DMS 273 treated with DMSO at 0.1 percent for 48 hours (cell line): ENCODE data around the gene PARN.
"Not testable (repeated sequence)": the region's sequence is repeated elsewhere in the genome, so short reads cannot be mapped to it uniquely, and the experiment has no call there.

Experiments
- DNase-seq: peaks from one replicate; lab custom pipeline; 2025; lab: John Stamatoyannopoulos, UW

PARN gene

GRCh38 chr16:14574698-14575415, 55.2 kb downstream of the PARN start:
- not testable (repeated sequence) for DNase-seq

GRCh38 chr16:14572535-14572934, 57.5 kb downstream of the PARN start:
- no peak for DNase-seq

- no peak for DNase-seq
Measured at GRCh38 chr16:14569213-14569612, 60.8 kb downstream of the PARN start.

- no peak for DNase-seq
Measured at GRCh38 chr16:14566599-14566998, 63.5 kb downstream of the PARN start.

GRCh38 chr16:14565688-14566025, 64.4 kb downstream of the PARN start:
- no peak for DNase-seq

GRCh38 chr16:14564861-14565687, 65.0 kb downstream of the PARN start:
- DNase-seq, result no peak

- DNase-seq, result no peak
Measured at GRCh38 chr16:14564323-14564722, 65.7 kb downstream of the PARN start.

- DNase-seq, result no peak
Measured at GRCh38 chr16:14562691-14563491, 67.2 kb downstream of the PARN start.

- DNase-seq, result no peak
Measured at GRCh38 chr16:14560523-14560922, 69.5 kb downstream of the PARN start.

GRCh38 chr16:14559809-14560241, 70.2 kb downstream of the PARN start:
- no peak for DNase-seq

GRCh38 chr16:14553447-14553846, 76.6 kb downstream of the PARN start:
- no peak for DNase-seq

- no peak for DNase-seq
Measured at GRCh38 chr16:14549789-14550153, 80.3 kb downstream of the PARN start.

- no peak for DNase-seq
Measured at GRCh38 chr16:14548933-14549788, 80.9 kb downstream of the PARN start.

GRCh38 chr16:14545346-14545884, 84.6 kb downstream of the PARN start:
- no peak for DNase-seq

GRCh38 chr16:14544846-14545245, 85.2 kb downstream of the PARN start:
- DNase-seq, result not testable (repeated sequence)

GRCh38 chr16:14539631-14540030, 90.4 kb downstream of the PARN start:
- no peak for DNase-seq

GRCh38 chr16:14539156-14539555, 90.9 kb downstream of the PARN start:
- no peak for DNase-seq

- no peak for DNase-seq
Measured at GRCh38 chr16:14538604-14539003, 91.5 kb downstream of the PARN start.

- no peak for DNase-seq
Measured at GRCh38 chr16:14531613-14532012, 98.4 kb downstream of the PARN start.

- no peak for DNase-seq
Measured at GRCh38 chr16:14531101-14531500, 99.0 kb downstream of the PARN start.

- no peak for DNase-seq
Measured at GRCh38 chr16:14530046-14530445, 100.0 kb downstream of the PARN start.
